CD4-positive, alpha-beta T cell treated with Interleukin-21 for 1 hour (primary cell): ENCODE measurements around the gene RNASE7.
A peak's percentile ranks its signal among the peaks of the same experiment; 100 is the strongest.

Experiments used
- DNase-seq: peaks from one replicate; pipeline ENCODE4 v3.0.0-alpha.2; 2020

Gene RNASE7

DNA sequence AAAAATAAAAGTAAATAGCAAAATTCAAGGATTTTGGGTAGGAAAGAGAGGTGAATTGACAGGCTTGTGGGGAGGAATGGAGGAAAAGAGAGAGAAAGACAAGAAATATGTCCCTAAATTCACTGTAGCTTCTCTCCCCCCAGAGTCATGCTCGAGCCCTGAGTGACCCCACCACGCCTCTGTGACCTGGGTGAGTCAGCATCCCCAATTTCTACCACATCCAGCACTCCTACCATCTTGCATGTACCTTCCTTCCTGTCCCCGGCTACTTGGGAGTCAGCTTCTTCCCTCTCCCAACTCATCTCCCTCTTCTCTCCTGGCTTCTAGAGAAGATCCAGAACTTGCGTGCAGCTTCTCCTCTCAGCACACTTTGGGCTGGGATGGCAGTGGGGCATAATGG lies 46.5 kb downstream of the RNASE7 start:
- DNase-seq, result no peak

DNA sequence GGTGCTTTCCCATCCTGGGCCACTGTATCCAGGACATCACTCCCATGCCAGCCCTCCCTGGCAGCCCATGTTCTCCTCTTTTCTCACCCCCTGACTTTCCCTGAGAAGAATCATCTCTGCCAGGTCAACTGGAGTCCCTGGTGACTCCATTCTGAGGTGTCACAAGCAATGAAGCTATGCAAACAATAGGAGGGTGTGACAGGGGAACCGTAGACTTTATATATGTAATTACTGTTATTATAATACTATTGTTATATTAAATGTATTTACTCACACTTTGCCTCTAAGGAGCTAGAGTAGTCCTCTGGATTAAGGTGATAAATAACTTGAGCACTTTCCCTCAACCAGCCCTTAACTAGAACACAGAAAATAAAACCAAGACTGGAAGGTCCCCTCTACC lies 47.1 kb downstream of the RNASE7 start:
- DNase-seq, result no peak

GRCh38 chr14:21089877-21090193 lies 47.7 kb downstream of the RNASE7 start:
- no peak for DNase-seq

GRCh38 chr14:21090194-21090939 lies 48.2 kb downstream of the RNASE7 start:
- peak; percentile 29 for DNase-seq

DNA sequence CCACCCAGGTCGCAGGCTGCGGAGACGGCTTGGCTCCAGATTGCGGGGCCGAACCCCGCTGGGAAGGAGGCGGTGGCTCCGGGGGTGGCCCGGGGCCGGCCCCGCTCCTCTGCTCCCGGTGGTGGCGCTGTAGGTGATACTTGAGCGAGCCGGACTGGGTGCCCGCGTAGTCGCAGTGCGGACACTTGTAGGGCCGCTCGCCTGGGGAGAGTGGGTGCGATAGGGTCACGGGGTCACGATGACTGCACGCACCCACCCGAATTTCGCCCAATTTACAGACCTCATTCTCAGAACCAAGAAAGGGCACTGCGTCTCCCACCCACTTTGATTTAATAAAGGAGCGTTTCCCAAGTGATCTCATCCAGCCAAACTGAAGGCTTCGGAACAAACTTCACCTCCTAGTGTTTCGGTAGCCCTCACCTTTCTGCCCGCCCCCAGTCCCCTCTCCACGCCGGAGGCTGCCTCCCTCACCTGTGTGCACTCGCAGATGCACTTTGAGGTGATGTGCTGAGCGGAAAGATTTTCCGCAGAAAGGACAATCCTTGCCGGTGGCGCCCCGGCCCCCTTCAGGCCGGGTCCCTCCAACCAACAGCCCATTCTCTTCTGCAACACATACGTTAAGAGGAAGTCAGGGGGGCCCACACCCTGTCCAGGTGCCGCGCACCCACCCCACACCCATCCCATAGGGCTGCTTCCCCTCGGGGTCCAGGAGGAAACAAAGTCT lies 48.9 kb downstream of the RNASE7 start:
- DNase-seq, result no peak

GRCh38 chr14:21091821-21092272 lies 49.7 kb downstream of the RNASE7 start:
- no peak for DNase-seq

GRCh38 chr14:21092273-21093011 lies 50.3 kb downstream of the RNASE7 start:
- peak; percentile 90 for DNase-seq

GRCh38 chr14:21093018-21093417 lies 50.9 kb downstream of the RNASE7 start:
- DNase-seq, result no peak
